Gastrocnemius medialis (tissue), 4 donors: ENCODE results near the gene COL28A1.

ENCODE experiments used
- CTCF ChIP-seq, 5 experiments: fragments of 450-650 bp in 3 of 5; fragments of 200-600 bp in 2 of 5; sonication (generic) in 2 of 5; IDR thresholded peaks in 4 of 5; conservative IDR thresholded peaks in 1 of 5; 1 replicate in 4 of 5; 2 replicates in 1 of 5; pipeline ENCODE4 v1.5.1; 2016 to 2019; ENCODE audit warnings: antibody characterized with exemption in 5 of 5, mild to moderate bottlenecking in 3 of 5, moderate library complexity in 3 of 5
- POLR2A ChIP-seq, 2 donors: fragments of 450-650 bp; IDR thresholded peaks; one replicate each; pipeline ENCODE4 v1.6.1; 2017; ENCODE audit warnings: antibody characterized with exemption in 2 of 2, mild to moderate bottlenecking in 2 of 2, moderate library complexity in 2 of 2

GRCh38 chr7:7399707-7400106 is 136.0 kb downstream of the COL28A1 start:
- TF ChIP-seq POLR2A (IDR thresholded peaks at IDR 0.05) (no peak), CTCF (IDR thresholded peaks at IDR 0.05 in 4 of 5, conservative IDR thresholded peaks at IDR 0.05 in 1 of 5) (no peak)
